GM18526 (cell line): ENCODE data around the gene CLDN9.

Source experiments
- POLR2A ChIP-seq: IDR thresholded peaks from 3 replicates; pipeline ENCODE4 v1.6.1; 2011; ENCODE audit not compliant: insufficient read length; ENCODE audit errors: extremely low read depth

CLDN9 gene

DNA sequence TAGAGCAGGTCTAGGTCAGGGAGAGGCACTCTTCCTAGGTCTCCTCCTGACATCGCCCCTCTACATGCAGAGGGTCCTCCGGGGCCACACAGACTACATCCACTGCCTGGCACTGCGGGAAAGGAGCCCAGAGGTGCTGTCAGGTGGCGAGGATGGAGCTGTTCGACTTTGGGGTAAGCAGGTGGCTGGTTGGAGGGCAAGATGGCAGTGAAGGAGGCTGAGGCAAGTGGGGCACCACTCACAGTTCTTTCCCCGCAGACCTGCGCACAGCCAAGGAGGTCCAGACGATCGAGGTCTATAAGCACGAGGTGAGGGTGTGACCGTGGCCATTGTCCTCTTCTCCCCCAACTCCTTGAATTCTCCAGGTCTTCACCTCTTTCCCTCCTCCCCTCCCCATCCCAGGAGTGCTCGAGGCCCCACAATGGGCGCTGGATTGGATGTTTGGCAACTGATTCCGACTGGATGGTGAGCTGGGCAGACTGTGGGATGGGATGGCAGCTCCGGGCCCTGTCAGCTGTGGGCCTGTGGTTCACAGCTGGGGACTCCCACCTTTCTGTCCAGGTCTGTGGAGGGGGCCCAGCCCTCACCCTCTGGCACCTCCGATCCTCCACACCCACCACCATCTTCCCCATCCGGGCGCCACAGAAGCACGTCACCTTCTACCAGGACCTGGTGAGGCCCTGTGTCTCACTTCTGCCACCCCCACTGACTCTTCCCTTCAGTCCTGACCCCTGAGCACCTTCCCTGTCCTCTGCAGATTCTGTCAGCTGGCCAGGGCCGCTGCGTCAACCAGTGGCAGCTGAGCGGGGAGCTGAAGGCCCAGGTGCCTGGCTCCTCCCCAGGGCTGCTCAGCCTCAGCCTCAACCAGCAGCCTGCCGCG lies 14.1 kb downstream of the CLDN9 start:
- no peak for TF ChIP-seq POLR2A

DNA sequence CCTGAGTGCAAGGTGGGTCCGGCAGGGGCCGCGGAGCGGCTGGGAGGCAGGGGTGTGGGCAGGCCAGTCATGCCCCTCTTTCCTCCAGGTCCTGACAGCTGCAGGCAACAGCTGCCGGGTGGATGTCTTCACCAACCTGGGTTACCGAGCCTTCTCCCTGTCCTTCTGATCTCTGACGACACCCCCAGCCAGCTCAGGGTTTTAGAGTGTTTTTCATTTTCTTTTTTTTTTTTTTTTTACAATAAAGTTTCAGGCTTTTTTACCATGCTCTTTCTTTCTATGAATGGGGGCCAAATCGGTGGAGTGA lies 14.7 kb downstream of the CLDN9 start:
- no peak for TF ChIP-seq POLR2A

- TF ChIP-seq POLR2A: no peak
Measured at GRCh38 chr16:3027983-3028715, 15.4 kb downstream of the CLDN9 start.

DNA sequence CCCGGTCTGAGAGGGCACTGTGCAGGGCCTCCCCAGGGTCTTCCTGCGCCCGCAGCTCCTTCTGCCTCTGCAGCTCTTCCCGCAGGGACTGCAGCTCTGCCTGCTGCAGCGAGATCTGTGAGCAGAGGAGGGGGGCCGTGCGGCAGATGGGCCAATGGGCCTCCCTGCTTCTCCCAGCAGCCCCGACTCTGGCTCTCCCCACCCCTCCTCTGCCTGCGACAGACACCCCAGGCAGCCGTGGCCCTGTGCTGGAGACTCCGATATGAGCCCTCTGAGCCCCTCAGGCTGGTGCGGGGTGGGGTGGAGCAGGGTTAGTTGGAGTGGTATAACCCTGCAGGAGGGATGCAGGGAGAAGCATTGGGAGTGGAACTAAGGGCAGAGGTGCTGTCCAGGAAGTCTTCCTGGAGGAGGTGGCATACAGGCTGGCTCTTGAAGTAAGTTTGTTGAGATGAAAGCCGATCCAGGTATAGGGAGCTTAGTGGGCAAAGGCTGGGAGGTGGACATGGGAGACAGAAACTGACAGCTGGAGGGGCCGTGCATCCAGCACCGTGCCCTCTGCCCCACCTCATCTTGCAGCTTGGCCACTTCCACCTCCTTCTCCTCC lies 16.1 kb downstream of the CLDN9 start:
- TF ChIP-seq POLR2A: no peak

DNA sequence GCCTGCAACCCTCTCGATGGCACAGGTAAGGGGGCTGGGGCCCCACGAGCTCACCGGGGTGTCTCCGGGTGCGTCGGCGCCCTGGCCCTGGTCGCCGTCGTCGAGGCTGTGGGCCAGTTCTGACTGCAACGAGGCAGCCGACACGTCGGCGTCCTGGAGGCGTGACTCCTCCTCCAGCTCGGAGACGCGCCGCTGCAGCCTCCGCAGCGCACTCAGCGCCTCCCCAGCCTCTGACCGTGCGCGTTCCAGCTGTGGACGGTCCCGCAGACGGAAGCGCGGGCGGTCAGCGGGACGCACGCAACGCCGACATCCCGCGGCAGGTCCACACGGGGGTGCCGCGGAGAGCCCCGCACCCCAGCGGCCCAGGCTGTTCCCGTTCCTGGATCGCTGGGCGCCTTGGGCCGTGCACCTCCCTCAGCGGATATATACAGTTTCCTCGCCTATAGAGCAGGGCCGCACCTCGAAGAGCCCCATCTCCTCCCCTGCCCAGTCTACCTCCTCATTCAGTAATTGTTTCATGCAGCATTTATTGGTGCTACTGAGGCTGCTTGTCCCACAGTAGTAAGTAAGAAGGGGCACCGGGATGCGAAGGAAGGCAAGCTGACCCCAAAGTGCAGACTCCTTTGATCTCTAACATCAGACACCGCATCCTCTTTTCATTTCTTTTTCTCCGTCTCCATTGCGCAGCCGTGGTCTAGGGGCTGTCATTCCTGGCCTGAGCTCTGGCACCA lies 16.9 kb downstream of the CLDN9 start:
- TF ChIP-seq POLR2A: no peak

DNA sequence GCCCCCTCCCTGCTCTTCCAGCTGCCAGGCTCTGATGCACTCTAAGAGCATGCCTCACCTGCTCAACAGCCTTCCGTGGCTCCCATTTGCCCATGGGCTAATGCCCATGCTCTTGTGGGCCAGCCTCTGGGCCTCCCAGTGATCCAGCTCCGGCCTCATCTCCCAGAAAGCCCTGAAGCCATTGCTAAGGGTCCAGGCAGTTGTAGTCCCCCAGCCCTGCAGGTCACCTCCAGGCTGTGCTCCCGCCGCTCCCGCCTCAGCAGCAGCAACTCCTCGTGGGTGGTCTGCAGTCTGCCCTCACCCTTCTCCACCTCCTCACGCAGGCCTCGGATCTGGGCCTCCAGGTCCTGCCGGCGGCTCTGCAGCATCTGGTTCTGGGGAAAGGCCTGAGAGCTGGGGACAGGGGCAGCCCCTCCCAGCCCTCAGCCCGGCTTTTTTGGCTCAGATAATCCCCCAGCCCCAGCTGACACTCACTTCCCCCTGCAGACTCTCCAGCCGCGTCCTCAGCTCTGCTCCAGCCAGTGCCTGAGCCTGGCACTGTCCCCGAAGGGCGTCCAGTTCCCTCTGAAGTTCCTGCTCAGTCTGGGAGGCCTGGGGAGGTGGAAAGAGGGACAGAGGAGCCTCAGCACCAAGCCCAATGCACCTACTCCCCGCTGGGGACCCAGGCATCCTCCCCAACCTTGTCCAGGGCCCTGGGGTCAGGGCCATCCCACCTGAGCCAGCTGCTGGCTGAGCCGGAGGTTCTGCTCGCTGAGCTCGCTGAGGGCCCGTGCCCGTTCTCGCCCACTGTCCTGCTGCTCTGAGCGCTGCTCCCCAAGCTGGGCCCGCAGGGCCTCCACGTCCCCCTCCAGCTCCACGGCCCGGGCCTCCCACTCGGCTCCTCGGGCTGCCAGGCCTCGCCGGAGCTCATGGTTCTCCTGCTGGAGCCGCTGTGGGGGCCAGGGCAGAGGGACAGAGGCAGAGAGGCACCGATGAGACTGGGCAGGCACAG lies 17.8 kb downstream of the CLDN9 start:
- TF ChIP-seq POLR2A: no peak

DNA sequence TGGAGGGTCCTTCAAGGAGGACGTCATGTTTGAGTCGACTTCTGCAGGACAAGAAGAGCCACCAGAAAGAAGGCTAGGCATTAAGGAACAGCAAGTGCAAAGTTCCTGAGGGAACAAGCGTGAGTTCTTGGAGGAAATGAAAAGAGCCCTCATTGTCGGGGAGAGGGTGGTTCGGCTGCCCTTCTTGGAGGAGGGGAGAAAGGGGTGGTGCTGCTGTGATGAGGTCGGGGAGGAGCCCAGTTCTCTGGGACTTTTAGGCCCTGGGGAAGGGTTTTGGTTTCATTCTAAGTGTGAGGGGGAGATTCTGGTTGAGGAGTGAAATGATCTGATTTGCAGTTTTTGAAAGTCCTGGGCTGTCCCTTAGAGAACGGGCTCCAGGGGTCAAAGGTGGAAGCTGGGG lies 19.9 kb downstream of the CLDN9 start:
- no peak for TF ChIP-seq POLR2A

DNA sequence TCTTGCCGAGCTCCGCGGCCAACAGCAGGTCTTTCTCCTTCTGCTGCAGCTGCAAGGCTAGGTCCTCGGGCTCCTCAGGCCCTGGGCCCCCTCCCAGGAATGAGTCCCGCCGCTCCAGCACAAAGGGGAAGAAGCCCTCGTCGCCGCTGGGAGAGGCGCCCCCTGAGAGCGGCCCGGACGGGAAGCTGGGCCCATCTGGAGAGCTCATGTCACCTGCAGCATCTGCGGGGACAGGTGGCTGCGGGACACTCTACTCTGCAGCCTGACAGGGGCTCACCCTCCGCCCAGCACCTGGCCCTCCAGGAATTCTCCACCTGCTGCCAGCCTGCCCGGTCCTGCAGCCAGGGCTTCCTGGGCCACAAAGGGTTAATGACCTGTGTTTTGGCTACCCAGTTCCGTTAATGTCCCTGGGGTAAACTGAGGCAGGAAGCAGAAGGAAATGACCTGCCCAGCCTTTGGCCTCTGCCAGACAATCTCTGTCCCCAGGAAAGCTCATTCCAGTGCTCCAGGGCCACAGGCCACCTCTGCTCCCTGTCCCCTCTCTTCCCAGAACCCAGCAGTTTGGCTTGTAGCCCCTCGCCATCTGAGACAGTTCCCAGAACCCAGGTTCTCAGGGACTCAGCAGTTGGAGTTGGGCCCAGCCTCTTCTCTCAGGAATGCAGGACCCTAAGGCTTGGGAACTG lies 22.7 kb downstream of the CLDN9 start:
- no peak for TF ChIP-seq POLR2A

GRCh38 chr16:3035972-3036725 lies 23.4 kb downstream of the CLDN9 start:
- TF ChIP-seq POLR2A: no peak

GRCh38 chr16:3036726-3037315 lies 24.1 kb downstream of the CLDN9 start, which contains the start of gene BICDL2:
BICDL2 (minus strand) TSS chr16:3036944; CDS start chr16:3035496, 1,448 bp downstream.
- TF ChIP-seq POLR2A: no peak

- no peak for TF ChIP-seq POLR2A
Measured at GRCh38 chr16:3038256-3038655, 25.5 kb downstream of the CLDN9 start.

DNA sequence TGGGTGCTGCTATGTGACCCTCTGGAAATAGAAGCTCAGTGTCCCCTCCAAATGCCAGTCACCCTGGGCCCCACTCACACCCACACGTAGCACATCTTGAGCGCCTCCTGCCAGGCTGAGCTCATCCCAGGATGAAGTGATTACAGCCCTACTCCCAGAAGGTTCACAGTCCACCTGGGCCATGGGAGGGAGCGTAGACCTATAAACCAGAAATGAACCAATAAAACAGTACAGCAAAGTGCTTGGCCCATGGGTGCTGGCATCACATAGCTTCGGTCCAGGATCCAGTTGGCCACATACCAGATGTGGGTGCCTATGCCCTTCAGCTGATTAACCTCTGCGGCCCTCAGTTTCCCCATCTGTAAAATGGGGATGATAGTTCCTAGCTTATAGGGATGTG lies 26.2 kb downstream of the CLDN9 start:
- TF ChIP-seq POLR2A: no peak

GRCh38 chr16:3042376-3042775 lies 29.7 kb downstream of the CLDN9 start:
- TF ChIP-seq POLR2A: no peak
